Measurements from ENCODE around the gene A3GALT2.

A3GALT2 gene

DNA sequence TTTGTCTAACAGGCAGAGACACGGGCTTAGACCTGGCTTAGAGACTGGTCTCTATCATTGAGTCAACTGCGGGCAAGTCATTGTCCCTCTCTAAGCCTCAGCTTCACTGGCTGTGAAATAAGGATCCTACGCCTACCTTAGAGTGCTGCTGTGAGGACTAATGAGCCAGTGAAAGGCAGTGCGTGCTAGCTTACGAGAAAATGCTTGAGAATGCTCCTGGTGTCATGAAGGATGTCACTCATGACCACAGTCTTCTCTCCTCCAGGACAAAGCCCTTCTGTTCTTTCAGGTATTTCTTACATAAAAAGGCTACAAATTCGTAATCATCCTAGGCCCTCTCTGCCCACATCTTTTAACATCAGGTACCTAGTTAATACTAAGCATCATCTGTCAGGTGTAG is 16.5 kb upstream of the A3GALT2 start:
- no peak overlapping the region for H2BK15ac ChIP-seq (replicated peaks; ENCODE audit: low read depth)
- no CpG with 5 or more reads among the region's 6 CpGs for WGBS (ENCODE audit: extremely low coverage, insufficient coverage, low lambda C conversion rate)
- no peak overlapping the region for H4K5ac ChIP-seq (ENCODE audit: low read length)
- H2BK120ac ChIP-seq (ENCODE audit: low read depth, low read length), result no peak overlapping the region
- DNase-seq, result no peak
- H3K27ac ChIP-seq (ENCODE audit: low read depth, low read length), result no peak overlapping the region
- no peak overlapping the region for H3K4me2 ChIP-seq (ENCODE audit: low read length)
- no peak overlapping the region for H3K56ac ChIP-seq (ENCODE audit: low read length)
- no peak overlapping the region for H2BK5ac ChIP-seq (ENCODE audit: low read length)
- no peak overlapping the region for H3K4me3 ChIP-seq (ENCODE audit: low read length)
- H3K23ac ChIP-seq (ENCODE audit: low read length), result no peak overlapping the region
- H3K4ac ChIP-seq (ENCODE audit: low read depth, low read length), result no peak overlapping the region
- no peak overlapping the region for H3K9ac ChIP-seq (ENCODE audit: low read length)
- peaks cover 6% of the 10 kb centered on the region for H3K79me1 ChIP-seq (ENCODE audit: low read length)
- no peak overlapping the region for H4K8ac ChIP-seq (ENCODE audit: low read depth, low read length)
- H2AK5ac ChIP-seq (ENCODE audit: low read length), result no peak overlapping the region
- no peak overlapping the region for H3K18ac ChIP-seq (ENCODE audit: low read length)
- H3K4me1 ChIP-seq (ENCODE audit: control insufficient read depth, low read depth, low read length), result peaks cover 33% of the 10 kb centered on the region
- no peaks in the 10 kb centered on the region for H3K79me2 ChIP-seq (ENCODE audit: control insufficient read depth, insufficient read depth, low read length)
- H3K27me3 ChIP-seq (ENCODE audit: insufficient read depth, low read length, poor library complexity), result no peaks in the 10 kb centered on the region
- no peaks in the 10 kb centered on the region for H3K36me3 ChIP-seq (ENCODE audit: control insufficient read depth, insufficient read depth, low read length)

DNA sequence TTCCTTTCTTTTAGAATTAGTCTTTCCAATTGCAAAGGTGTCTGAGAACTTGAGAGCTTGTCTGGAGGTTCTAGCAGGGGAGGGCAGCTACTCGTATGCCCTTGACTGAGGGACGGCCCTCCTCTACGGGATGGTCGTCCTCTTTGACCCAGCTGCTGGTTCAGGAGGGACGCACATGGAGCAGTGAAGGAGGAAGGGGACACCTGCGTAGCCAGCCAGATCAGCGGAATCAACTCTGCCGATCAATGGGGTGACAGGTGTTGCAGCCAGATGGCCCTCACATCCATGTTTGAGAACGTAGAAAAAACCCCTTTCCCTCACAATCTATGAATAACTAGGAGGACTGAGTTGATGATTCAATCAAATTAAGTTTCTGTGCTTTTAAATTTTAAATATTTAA is 15.7 kb upstream of the A3GALT2 start:
- Histone ChIP-seq H3K27me3 (ENCODE audit: insufficient read depth, low read length, poor library complexity) (no peaks in the 10 kb centered on the region), H2AK5ac (ENCODE audit: low read length) (no peak overlapping the region), H3K56ac (ENCODE audit: low read length) (no peak overlapping the region), H3K4me2 (ENCODE audit: low read length) (no peak overlapping the region), H3K4ac (ENCODE audit: low read depth, low read length) (no peak overlapping the region), H3K9ac (ENCODE audit: low read length) (no peak overlapping the region), H2BK5ac (ENCODE audit: low read length) (no peak overlapping the region), H3K23ac (ENCODE audit: low read length) (no peak overlapping the region), H3K27ac (ENCODE audit: low read depth, low read length) (no peak overlapping the region), H4K5ac (ENCODE audit: low read length) (no peak overlapping the region), H4K8ac (ENCODE audit: low read depth, low read length) (no peak overlapping the region), H2BK120ac (ENCODE audit: low read depth, low read length) (no peak overlapping the region), H3K4me1 (ENCODE audit: control insufficient read depth, low read depth, low read length) (peaks cover 27% of the 10 kb centered on the region), H3K4me3 (ENCODE audit: low read length) (no peak overlapping the region), H3K18ac (ENCODE audit: low read length) (no peak overlapping the region), H2BK15ac (replicated peaks; ENCODE audit: low read depth) (no peak overlapping the region), H3K79me2 (ENCODE audit: control insufficient read depth, insufficient read depth, low read length) (no peaks in the 10 kb centered on the region), H3K36me3 (ENCODE audit: control insufficient read depth, insufficient read depth, low read length) (no peaks in the 10 kb centered on the region), H3K79me1 (ENCODE audit: low read length) (peaks cover 6% of the 10 kb centered on the region)
- no peak for DNase-seq
- WGBS (ENCODE audit: extremely low coverage, insufficient coverage, low lambda C conversion rate), result no CpG with 5 or more reads among the region's 9 CpGs

DNA sequence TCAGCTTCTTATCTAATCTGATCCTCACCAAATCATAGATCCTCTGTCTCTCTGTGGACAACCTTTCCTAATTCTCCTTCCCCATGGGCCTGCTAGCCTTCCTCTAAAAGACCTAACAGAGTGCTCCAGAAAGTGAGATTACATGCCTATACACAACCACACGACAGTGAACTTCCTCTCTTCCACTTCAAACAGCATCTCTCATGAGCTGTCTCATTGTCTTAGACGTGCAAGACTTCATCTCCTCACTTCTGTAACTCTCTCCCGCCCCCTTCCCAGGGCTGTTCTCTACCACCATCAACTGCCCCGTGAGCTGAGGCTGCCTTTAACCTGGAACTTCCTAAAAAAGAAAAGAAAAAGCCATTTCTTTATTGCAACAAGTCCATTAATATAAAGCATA is 14.1 kb upstream of the A3GALT2 start:
- Histone ChIP-seq H3K27me3 (ENCODE audit: insufficient read depth, low read length, poor library complexity) (no peaks in the 10 kb centered on the region), H3K4me2 (ENCODE audit: low read length) (no peak overlapping the region), H3K79me1 (ENCODE audit: low read length) (peaks cover 2% of the 10 kb centered on the region), H3K27ac (ENCODE audit: low read depth, low read length) (no peak overlapping the region), H2BK5ac (ENCODE audit: low read length) (no peak overlapping the region), H2BK120ac (ENCODE audit: low read depth, low read length) (no peak overlapping the region), H3K36me3 (ENCODE audit: control insufficient read depth, insufficient read depth, low read length) (no peaks in the 10 kb centered on the region), H3K18ac (ENCODE audit: low read length) (no peak overlapping the region), H3K4me1 (ENCODE audit: control insufficient read depth, low read depth, low read length) (peaks cover 17% of the 10 kb centered on the region), H3K4ac (ENCODE audit: low read depth, low read length) (no peak overlapping the region), H4K8ac (ENCODE audit: low read depth, low read length) (no peak overlapping the region), H3K79me2 (ENCODE audit: control insufficient read depth, insufficient read depth, low read length) (no peaks in the 10 kb centered on the region), H4K5ac (ENCODE audit: low read length) (no peak overlapping the region), H3K23ac (ENCODE audit: low read length) (no peak overlapping the region), H3K9ac (ENCODE audit: low read length) (no peak overlapping the region), H3K4me3 (ENCODE audit: low read length) (no peak overlapping the region), H2AK5ac (ENCODE audit: low read length) (no peak overlapping the region), H3K56ac (ENCODE audit: low read length) (no peak overlapping the region), H2BK15ac (replicated peaks; ENCODE audit: low read depth) (no peak overlapping the region)
- WGBS (ENCODE audit: extremely low coverage, insufficient coverage, low lambda C conversion rate), result no CpG with 5 or more reads among the region's 4 CpGs
- peak; percentile 34 for DNase-seq

DNA sequence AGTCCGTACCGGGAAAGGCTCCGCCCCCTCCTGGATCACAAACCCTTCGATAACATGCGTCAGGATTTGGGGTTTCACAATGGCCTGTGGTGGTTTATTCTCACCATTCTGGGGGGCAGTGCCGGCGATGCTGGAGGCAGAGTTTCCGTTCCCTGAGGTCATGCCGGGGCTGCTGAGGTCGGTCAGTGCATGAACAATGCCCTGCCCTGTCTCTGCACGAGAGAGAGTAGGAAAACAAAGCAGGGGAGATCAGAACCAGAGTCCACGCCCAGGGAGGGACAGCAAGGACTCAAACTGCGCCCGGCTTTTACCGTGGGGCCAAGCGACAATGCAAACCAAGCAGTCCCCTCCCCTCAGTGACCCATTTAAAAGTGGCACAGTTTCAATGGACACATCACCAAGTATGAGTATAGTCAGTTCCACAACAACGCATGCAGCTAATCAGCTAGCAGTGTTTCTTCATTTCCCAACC is 13.2 kb upstream of the A3GALT2 start:
- no peak for DNase-seq
- no peak overlapping the region for H3K56ac ChIP-seq (ENCODE audit: low read length)
- no peaks in the 10 kb centered on the region for H3K27me3 ChIP-seq (ENCODE audit: insufficient read depth, low read length, poor library complexity)
- no peak overlapping the region for H3K4ac ChIP-seq (ENCODE audit: low read depth, low read length)
- no peak overlapping the region for H3K18ac ChIP-seq (ENCODE audit: low read length)
- H4K5ac ChIP-seq (ENCODE audit: low read length), result no peak overlapping the region
- H3K9ac ChIP-seq (ENCODE audit: low read length), result no peak overlapping the region
- no peaks in the 10 kb centered on the region for H3K79me2 ChIP-seq (ENCODE audit: control insufficient read depth, insufficient read depth, low read length)
- peaks cover 14% of the 10 kb centered on the region for H3K4me1 ChIP-seq (ENCODE audit: control insufficient read depth, low read depth, low read length)
- no peak overlapping the region for H3K4me2 ChIP-seq (ENCODE audit: low read length)
- peaks cover 2% of the 10 kb centered on the region for H3K79me1 ChIP-seq (ENCODE audit: low read length)
- no CpG with 5 or more reads among the region's 17 CpGs for WGBS (ENCODE audit: extremely low coverage, insufficient coverage, low lambda C conversion rate)
- H3K4me3 ChIP-seq (ENCODE audit: low read length), result no peak overlapping the region
- H2AK5ac ChIP-seq (ENCODE audit: low read length), result no peak overlapping the region
- no peak overlapping the region for H2BK5ac ChIP-seq (ENCODE audit: low read length)
- no peak overlapping the region for H2BK15ac ChIP-seq (replicated peaks; ENCODE audit: low read depth)
- no peaks in the 10 kb centered on the region for H3K36me3 ChIP-seq (ENCODE audit: control insufficient read depth, insufficient read depth, low read length)
- H2BK120ac ChIP-seq (ENCODE audit: low read depth, low read length), result no peak overlapping the region
- H4K8ac ChIP-seq (ENCODE audit: low read depth, low read length), result no peak overlapping the region
- no peak overlapping the region for H3K27ac ChIP-seq (ENCODE audit: low read depth, low read length)
- no peak overlapping the region for H3K23ac ChIP-seq (ENCODE audit: low read length)

DNA sequence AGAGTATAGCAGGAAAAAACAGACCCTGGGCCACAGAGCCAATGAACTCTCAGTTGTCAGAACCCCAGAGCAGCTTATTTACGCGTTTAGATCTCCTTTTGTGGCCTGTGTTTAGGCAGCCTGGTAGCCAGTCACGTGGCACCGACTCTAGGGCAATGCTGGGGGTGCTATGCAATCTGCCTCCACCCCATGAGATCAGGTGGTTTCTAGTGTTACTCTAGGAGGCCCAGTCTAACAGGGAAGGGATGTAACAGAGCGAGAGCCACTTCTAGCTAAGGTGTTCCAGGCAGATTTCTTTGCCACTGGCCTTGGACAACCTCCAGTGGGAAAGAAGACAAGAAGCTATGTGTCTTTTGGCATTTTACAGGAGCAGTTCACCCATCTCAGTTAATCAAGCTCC is 12.0 kb upstream of the A3GALT2 start:
- no peak overlapping the region for H3K4ac ChIP-seq (ENCODE audit: low read depth, low read length)
- H3K18ac ChIP-seq (ENCODE audit: low read length), result no peak overlapping the region
- H2BK15ac ChIP-seq (replicated peaks; ENCODE audit: low read depth), result no peak overlapping the region
- H3K9ac ChIP-seq (ENCODE audit: low read length), result no peak overlapping the region
- no peak for DNase-seq
- WGBS (ENCODE audit: extremely low coverage, insufficient coverage, low lambda C conversion rate), result no CpG with 5 or more reads among the region's 5 CpGs
- H3K36me3 ChIP-seq (ENCODE audit: control insufficient read depth, insufficient read depth, low read length), result peaks cover 3% of the 10 kb centered on the region
- no peak overlapping the region for H2AK5ac ChIP-seq (ENCODE audit: low read length)
- H3K23ac ChIP-seq (ENCODE audit: low read length), result peak overlapping the region; percentile 11
- no peak overlapping the region for H3K27ac ChIP-seq (ENCODE audit: low read depth, low read length)
- H3K4me1 ChIP-seq (ENCODE audit: control insufficient read depth, low read depth, low read length), result peaks cover 3% of the 10 kb centered on the region
- H4K8ac ChIP-seq (ENCODE audit: low read depth, low read length), result no peak overlapping the region
- H3K4me3 ChIP-seq (ENCODE audit: low read length), result no peak overlapping the region
- H4K5ac ChIP-seq (ENCODE audit: low read length), result no peak overlapping the region
- H3K79me2 ChIP-seq (ENCODE audit: control insufficient read depth, insufficient read depth, low read length), result no peaks in the 10 kb centered on the region
- H3K27me3 ChIP-seq (ENCODE audit: insufficient read depth, low read length, poor library complexity), result no peaks in the 10 kb centered on the region
- no peak overlapping the region for H3K56ac ChIP-seq (ENCODE audit: low read length)
- no peak overlapping the region for H2BK120ac ChIP-seq (ENCODE audit: low read depth, low read length)
- H2BK5ac ChIP-seq (ENCODE audit: low read length), result no peak overlapping the region
- peaks cover 2% of the 10 kb centered on the region for H3K79me1 ChIP-seq (ENCODE audit: low read length)
- H3K4me2 ChIP-seq (ENCODE audit: low read length), result no peak overlapping the region

DNA sequence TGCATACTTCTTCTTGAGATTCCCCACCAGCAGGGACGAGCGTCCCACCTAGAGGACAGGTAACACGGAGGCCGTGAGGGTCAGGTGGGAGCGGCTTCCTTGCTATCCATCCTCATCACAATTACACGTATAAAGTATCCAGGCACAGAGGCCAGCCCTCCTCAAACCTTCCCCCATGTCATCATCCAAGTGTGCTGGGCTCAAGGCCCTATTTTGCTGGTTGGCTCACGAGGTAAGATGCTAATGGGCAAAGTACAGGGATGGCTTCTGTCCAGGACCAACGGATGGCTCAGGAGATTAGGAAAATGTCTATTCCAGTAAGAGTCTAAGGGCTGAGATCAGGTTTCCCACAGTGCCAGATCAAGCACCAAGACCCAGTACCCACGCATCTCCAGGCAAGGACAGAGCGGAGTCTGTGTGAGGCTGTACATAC is 11.5 kb upstream of the A3GALT2 start:
- peaks cover 1% of the 10 kb centered on the region for H3K79me1 ChIP-seq (ENCODE audit: low read length)
- H2BK15ac ChIP-seq (replicated peaks; ENCODE audit: low read depth), result no peak overlapping the region
- no peak for DNase-seq
- H3K56ac ChIP-seq (ENCODE audit: low read length), result no peak overlapping the region
- no peak overlapping the region for H4K8ac ChIP-seq (ENCODE audit: low read depth, low read length)
- no peaks in the 10 kb centered on the region for H3K27me3 ChIP-seq (ENCODE audit: insufficient read depth, low read length, poor library complexity)
- no peak overlapping the region for H3K18ac ChIP-seq (ENCODE audit: low read length)
- H2AK5ac ChIP-seq (ENCODE audit: low read length), result no peak overlapping the region
- H3K36me3 ChIP-seq (ENCODE audit: control insufficient read depth, insufficient read depth, low read length), result peaks cover 3% of the 10 kb centered on the region
- H3K23ac ChIP-seq (ENCODE audit: low read length), result peak overlapping the region; percentile 11
- H4K5ac ChIP-seq (ENCODE audit: low read length), result no peak overlapping the region
- no peak overlapping the region for H3K27ac ChIP-seq (ENCODE audit: low read depth, low read length)
- H2BK120ac ChIP-seq (ENCODE audit: low read depth, low read length), result no peak overlapping the region
- H3K4me2 ChIP-seq (ENCODE audit: low read length), result no peak overlapping the region
- no CpG with 5 or more reads among the region's 10 CpGs for WGBS (ENCODE audit: extremely low coverage, insufficient coverage, low lambda C conversion rate)
- no peak overlapping the region for H3K4ac ChIP-seq (ENCODE audit: low read depth, low read length)
- no peaks in the 10 kb centered on the region for H3K4me1 ChIP-seq (ENCODE audit: control insufficient read depth, low read depth, low read length)
- no peak overlapping the region for H3K9ac ChIP-seq (ENCODE audit: low read length)
- H3K79me2 ChIP-seq (ENCODE audit: control insufficient read depth, insufficient read depth, low read length), result no peaks in the 10 kb centered on the region
- no peak overlapping the region for H2BK5ac ChIP-seq (ENCODE audit: low read length)
- no peak overlapping the region for H3K4me3 ChIP-seq (ENCODE audit: low read length)
